ENCODE measurements around the gene BTBD9.

DNA sequence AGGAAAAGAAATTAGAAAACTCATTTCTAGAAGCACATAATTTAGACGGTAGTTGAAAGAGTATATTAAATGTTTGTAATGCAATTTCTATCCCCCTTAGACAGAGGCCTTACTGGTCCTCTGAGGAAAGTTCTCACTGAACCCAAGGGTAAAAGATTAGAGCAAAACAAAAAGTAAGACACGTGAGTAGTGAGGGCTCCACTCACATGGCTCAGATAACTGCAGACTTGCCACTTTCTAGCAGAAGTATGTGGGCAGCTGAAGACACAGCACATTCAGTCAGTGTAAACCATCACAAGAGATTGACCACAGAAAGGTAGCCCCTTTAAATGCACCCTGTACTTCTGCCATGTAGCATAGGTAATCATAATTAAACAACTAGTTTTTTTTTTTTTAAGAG lies 193.8 kb downstream of the BTBD9 start:
- TF ChIP-seq, protein P1, sequence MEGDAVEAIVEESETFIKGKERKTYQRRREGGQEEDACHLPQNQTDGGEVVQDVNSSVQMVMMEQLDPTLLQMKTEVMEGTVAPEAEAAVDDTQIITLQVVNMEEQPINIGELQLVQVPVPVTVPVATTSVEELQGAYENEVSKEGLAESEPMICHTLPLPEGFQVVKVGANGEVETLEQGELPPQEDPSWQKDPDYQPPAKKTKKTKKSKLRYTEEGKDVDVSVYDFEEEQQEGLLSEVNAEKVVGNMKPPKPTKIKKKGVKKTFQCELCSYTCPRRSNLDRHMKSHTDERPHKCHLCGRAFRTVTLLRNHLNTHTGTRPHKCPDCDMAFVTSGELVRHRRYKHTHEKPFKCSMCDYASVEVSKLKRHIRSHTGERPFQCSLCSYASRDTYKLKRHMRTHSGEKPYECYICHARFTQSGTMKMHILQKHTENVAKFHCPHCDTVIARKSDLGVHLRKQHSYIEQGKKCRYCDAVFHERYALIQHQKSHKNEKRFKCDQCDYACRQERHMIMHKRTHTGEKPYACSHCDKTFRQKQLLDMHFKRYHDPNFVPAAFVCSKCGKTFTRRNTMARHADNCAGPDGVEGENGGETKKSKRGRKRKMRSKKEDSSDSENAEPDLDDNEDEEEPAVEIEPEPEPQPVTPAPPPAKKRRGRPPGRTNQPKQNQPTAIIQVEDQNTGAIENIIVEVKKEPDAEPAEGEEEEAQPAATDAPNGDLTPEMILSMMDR (IDR thresholded peaks at IDR 0.05): no peak
- no peak for TF ChIP-seq POLR2A (IDR thresholded peaks at IDR 0.05)
